GM19099 (cell line): ENCODE results near the gene WIPF2.

Experiments
- POLR2A ChIP-seq: IDR thresholded peaks from 3 replicates; pipeline ENCODE4 v1.6.1; 2011; ENCODE audit warnings: low read depth; ENCODE audit not compliant: insufficient read length; ENCODE audit errors: extremely low read depth

Gene WIPF2

GRCh38 chr17:40325156-40326013 lies 106.3 kb downstream of the WIPF2 start:
- TF ChIP-seq POLR2A: peak; percentile 34

- TF ChIP-seq POLR2A: no peak
Observed at GRCh38 chr17:40326014-40326831, 107.1 kb downstream of the WIPF2 start.

- no peak for TF ChIP-seq POLR2A
Observed at GRCh38 chr17:40326832-40327199, 107.7 kb downstream of the WIPF2 start.

GRCh38 chr17:40327244-40327729 lies 108.2 kb downstream of the WIPF2 start:
- no peak for TF ChIP-seq POLR2A

- TF ChIP-seq POLR2A: no peak
Observed at GRCh38 chr17:40327735-40328385, 108.8 kb downstream of the WIPF2 start.

GRCh38 chr17:40328386-40328766 lies 109.3 kb downstream of the WIPF2 start:
- no peak for TF ChIP-seq POLR2A

- no peak for TF ChIP-seq POLR2A
Observed at GRCh38 chr17:40329839-40330794, 111.0 kb downstream of the WIPF2 start.

GRCh38 chr17:40330850-40331470 lies 111.9 kb downstream of the WIPF2 start:
- TF ChIP-seq POLR2A: no peak

- no peak for TF ChIP-seq POLR2A
Observed at GRCh38 chr17:40331743-40332641, 112.9 kb downstream of the WIPF2 start.
